GM10266 (cell line): ENCODE data around the gene CCDC127.

Source experiments
- DNase-seq: peaks from one replicate; pipeline ENCODE4 v3.0.0; 2012; ENCODE audit errors: extremely low spot score
- CTCF ChIP-seq: IDR thresholded peaks from 2 replicates; pipeline ENCODE4 v1.5.1; 2012; ENCODE audit warnings: mild to moderate bottlenecking, low read depth; ENCODE audit not compliant: control insufficient read depth, insufficient read depth; ENCODE audit errors: missing control alignments

CCDC127 gene

GRCh38 chr5:161803-162110 lies 56.2 kb downstream of the CCDC127 start:
- no peak for TF ChIP-seq CTCF
- no peak for DNase-seq

GRCh38 chr5:160921-161802 lies 56.8 kb downstream of the CCDC127 start:
- TF ChIP-seq CTCF: no peak

GRCh38 chr5:160173-160510 lies 57.8 kb downstream of the CCDC127 start:
- no peak for TF ChIP-seq CTCF
- no peak for DNase-seq

More at GRCh38 chr5:160921-161802, 56.8 kb downstream of the CCDC127 start:
- DNase-seq: no peak

GRCh38 chr5:159448-160172 lies 58.3 kb downstream of the CCDC127 start:
- DNase-seq: no peak
- TF ChIP-seq CTCF: no peak

- no peak for DNase-seq
Observed at GRCh38 chr5:158807-159447, 59.0 kb downstream of the CCDC127 start.

GRCh38 chr5:157801-158200 lies 60.2 kb downstream of the CCDC127 start:
- no peak for TF ChIP-seq CTCF
- no peak for DNase-seq

More at GRCh38 chr5:158807-159447, 59.0 kb downstream of the CCDC127 start:
- TF ChIP-seq CTCF: no peak
